ENCODE results near the gene SMARCAL1.

GRCh38 chr2:216423071-216423470, 10.8 kb downstream of the SMARCAL1 start:
- TF ChIP-seq CTCF (IDR thresholded peaks at IDR 0.05) (no peak), POLR2A (IDR thresholded peaks at IDR 0.05) (no peak)

Measured in right lobe of liver (tissue), 4 donors.